ENCODE results near the gene LTBP1. TPM values are rescaled to one million over a fixed set of nuclear protein-coding genes. Genes with fewer than 3 reads are reported as not detected.

LTBP1 gene
- polyA plus RNA-seq, 4 donors: 62.8 to 133 (median 94.1) TPM

DNA sequence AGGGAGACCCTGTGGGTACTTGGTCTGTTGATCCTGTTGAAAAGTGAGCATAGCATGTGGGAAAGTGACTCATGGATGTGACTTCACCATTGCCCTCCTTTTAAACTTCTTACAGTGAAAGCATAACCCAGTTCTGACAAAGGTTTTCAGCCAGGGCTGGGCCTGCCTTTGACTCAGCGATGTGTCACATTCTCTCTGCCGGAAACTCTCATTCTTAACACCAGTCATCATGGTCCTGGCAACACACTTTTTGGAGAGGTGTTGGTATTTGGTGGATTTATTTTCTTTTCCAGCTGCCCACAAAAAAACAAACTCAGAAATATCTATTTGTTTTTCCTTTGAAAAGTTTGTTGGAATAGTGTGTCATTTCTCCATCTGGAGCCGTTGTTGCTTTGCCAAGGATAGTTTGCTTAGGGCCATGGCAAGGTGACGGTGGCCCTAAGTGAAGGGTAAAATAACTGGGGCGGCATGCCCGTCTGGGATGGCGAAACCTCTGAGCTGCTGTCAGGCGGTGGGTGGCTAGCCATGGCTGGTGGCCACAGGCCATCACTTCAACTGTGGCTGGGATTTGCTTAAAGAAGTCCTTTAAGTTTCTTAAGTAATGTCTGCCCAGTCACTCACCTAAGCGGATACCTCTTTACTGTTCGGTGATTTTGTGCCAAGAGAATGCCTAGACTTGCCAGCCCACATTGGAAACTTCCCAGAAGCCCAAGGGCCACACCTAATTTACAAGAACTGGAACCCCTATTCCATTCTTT, 123.3 kb downstream of the LTBP1 start:
- no peak for DNase-seq (ENCODE audit: low read depth in 4 of 4, low spot score in 3 of 4)

DNA sequence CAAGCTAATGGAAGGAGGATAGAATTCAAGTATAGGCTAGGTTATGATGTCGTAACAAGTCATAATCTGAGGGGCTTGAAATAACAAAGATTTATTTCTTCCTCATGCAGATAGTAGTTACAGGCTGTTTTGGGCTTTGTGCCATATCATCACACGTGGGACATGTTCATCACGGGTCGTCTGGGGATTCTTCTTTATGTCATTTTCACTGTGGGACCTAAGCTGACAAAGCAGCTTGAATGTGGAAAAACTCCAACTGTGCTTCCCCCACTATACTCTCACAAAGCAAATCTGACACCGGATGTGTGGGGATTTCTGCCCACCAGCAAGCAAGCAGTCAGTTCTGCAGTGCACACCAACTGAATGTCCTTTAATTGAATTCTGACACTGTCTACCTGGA, 124.8 kb downstream of the LTBP1 start:
- no peak for DNase-seq (ENCODE audit: low read depth in 4 of 4, low spot score in 3 of 4)

DNA sequence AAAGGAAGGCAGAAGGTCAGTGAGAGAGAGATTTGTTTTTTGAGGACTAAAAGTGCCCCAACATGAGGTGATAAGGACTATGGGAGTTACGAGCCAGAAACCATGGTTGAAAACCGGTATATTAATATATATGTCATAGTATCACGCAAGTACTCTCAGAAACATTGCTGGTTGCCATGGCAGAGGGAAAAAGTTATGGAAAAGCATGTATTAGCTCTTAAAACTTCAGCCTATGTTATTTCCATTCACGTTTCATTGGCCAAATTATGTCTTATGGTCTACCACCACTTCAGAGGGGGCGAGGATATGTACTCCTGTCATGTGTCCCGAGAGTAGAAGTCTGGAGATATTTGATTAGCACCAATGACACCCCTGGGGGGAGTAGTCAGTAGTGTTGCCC, 125.9 kb downstream of the LTBP1 start:
- DNase-seq (ENCODE audit: low read depth in 4 of 4, low spot score in 3 of 4): no peak

DNA sequence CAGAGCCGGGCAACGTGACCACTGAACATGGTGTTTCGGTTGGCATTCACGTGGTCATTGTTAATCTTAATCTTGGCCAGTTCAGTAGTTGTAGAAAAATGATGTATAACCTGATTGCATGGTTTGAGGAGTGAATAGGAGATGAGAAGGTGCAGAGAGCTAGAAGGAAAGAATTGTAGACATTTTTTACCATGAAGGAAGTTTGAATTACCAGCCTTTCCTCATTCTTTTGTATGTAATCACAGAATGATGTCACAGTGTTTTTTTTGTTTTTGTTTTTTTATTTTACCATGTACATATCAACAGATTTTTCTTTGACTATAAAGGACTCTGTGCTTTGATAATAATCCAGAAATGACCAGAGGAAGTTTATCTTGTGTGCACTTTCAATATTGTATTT, 126.3 kb downstream of the LTBP1 start:
- DNase-seq (ENCODE audit: low read depth in 4 of 4, low spot score in 3 of 4): no peak

DNA sequence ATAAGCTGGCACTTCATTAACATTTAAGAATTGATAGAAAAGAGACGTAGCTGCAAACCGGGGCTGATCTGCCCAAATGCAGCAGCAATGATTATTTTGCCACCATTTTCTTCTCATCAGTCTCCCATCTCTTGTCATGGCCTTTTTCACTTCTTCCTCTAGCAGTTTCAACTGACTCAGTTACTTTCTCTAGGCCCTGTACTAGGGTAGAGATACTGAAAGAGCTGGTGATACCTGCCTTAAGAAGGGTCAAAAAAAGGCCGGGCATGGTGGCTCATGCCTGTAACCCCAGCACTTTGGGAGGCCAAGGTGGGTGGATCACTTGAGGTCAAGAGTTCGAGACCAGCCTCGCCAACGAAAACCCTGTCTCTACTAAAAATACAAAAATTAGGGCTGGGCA, 127.4 kb downstream of the LTBP1 start:
- no peak for DNase-seq (ENCODE audit: low read depth in 4 of 4, low spot score in 3 of 4)

DNA sequence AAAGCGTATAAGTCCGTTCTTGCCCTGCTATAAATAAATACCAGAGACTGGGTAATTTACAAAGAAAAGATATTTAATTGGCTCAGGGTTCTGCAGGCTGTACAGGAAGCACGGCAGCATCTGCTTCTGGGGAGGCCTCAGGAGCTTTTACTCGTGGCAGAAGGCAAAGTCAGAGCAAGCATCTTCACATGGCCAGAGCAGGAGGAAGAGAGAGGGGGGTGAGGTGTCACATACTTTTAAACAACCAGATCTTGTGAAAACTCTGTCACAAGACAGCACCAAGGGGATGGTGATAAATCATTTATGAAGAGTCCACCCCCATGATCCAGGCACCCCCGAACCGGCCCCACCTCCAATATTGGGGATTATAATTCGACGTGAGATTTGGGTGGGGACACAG, 130.6 kb downstream of the LTBP1 start:
- no peak for DNase-seq (ENCODE audit: low read depth in 4 of 4, low spot score in 3 of 4)

DNA sequence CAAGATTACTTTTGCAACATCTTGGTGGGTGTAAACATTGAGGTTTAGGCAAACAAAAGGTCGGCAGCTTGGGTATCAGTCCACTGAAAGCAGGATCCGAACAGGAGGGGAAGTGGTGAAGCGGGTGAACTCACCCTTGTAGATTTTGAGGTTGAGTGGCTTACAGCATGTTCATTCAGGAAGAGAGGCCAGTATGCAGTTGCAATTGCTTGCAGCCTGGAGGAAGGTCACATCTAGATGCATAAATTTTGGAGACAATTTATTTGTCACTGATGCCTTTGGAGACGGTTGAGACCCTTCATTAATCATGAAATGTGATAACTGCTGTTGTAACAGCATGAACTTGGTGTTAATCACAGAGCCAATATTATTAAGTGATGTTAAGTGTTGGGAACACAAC, 131.1 kb downstream of the LTBP1 start:
- DNase-seq (ENCODE audit: low read depth in 4 of 4, low spot score in 3 of 4): peak in 1 of 4 donors; percentile 77

DNA sequence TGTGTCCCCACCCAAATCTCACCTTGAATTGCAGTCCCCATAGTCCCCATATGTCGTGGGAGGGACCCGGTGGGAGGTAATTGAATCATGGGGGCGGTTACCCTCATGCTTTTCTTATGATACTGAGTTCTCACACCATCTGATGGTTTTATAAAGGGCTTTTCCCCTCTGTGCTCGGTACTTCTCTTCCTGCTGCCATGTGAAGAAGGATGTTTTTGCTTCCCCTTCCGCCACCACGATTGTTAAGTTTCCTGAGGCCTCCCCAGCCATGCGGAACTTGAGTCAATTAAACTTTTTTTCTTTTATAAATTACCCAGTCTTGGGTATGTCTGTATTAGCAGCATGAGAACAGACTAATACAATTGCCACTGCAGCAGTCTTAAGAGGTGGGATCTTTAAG, 134.9 kb downstream of the LTBP1 start:
- no peak for DNase-seq (ENCODE audit: low read depth in 4 of 4, low spot score in 3 of 4)

DNA sequence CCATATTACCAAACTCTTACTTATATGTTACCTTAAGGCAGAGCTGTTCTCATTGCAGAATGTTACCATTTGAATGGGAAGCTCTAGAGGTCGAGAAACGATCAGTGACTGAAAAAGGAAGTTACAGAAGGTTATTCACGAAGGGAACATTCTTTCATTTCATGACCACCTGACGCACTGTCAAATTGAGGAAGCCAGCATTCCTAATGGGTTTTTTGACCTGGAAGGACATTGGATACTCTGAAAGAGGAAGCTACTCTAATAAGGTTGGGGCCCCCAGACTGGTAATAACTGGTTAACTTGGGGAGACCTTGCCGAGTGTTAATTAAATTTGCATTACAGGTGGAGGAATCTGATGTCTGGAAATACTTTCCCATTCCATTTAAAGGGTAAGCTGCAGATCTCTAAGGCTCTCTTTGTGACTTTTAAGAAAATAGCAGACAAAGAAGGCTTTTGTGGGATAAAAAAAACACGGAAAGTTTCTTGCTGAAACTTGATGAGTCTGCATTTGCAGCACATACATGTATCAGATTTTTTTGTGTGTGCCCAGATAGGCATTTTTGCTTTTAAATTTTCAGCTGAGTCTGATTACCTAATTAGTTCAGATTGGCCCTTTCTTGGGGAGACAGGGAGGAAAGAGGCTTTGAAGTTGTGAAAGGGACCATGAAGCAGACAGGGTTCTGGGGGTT, 137.1 kb downstream of the LTBP1 start:
- no peak for DNase-seq (ENCODE audit: low read depth in 4 of 4, low spot score in 3 of 4)

DNA sequence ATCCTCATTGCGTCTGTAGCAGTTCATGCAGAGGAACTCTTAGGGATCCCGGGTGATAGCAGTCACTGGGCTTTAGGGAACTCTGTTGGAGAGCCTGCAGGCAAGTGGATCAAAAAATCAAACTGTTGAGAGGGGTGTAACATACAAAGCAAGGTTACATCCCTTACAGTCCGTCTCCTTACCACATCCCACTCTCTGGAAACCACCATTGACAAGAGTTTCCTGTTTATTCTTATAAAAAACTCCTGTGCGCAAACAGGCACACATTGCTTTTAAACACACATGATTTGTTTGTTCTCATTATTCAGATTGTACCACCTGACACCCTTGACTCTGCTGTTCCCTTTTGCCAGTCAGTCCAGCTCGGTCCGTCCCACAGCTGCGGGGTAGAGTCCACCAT, 137.7 kb downstream of the LTBP1 start:
- no peak for DNase-seq (ENCODE audit: low read depth in 4 of 4, low spot score in 3 of 4)

DNA sequence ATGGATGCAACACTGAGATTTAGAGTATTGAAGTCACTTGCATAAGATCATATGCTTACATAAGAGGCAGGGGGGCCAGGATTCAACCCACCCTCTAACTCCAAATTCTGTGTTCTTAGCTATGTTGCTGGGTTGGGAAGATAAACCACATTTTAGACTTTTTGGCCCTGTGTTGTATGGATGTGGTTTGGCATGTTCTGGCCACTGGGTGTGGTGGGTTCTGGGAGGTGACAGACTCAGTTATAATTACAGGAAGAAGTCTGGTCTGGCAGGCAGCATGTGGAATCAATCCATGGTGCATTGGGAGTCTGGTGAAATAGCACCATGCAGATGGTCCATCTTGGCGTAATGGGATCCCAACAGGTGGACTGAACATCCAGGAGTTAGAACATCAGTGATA, 138.9 kb downstream of the LTBP1 start:
- DNase-seq (ENCODE audit: low read depth in 4 of 4, low spot score in 3 of 4): no peak

DNA sequence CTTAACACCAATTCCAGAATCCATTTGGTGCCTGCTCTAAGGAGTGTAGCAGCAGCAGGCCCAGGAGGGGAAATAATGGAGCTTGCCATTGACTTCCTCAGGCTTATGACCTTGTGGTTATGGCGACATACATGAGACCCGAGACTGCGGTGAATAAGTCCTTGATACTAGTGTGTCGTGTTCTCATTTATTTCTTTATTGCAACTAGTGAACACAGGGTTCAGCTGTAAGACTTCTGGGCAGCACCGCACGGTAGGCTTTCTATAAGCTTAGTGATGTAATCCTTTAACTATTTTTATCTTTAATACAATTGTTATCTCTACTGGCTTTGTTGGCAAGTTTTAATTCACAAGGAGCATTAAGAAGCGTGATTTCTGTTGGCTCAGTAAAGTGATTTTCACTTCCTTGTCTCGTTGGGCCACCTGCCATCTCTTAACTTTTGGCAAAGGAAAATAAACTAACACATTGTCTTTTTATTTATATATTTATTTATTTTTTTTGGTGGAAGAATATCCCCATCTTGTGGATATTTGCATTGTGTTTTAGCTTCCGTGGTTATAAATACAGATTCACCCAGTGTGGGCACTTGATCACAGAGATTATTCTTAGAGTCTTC, 139.8 kb downstream of the LTBP1 start:
- DNase-seq (ENCODE audit: low read depth in 4 of 4, low spot score in 3 of 4): peak in 1 of 4 donors; percentile 26

DNA sequence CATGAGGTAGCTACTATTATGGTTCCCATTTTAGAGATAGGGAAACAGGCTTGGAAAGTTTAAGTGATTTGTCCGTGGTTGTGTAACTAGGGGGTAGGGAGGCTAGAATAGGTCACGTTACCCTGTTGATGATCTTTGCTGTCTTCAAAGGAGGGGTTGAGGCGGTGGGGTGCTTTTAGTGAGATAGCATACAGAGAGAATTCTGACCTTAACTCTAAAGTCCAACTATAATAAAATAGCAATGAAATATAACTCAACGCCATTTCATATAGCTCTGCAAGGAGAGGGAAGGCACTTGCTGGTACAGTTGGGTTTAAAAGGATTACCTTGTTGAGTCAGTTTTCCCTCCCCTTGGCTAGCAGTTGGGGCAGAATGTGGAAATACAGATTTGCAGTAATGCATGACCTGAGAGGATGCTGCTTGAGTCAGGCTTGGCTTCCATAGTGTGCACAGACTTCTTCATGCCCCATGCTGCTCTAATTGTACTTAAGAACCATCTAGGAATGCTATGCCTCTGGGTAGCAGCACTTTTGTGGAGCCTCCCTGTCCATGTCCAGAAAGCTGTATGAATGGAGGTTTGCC, 143.9 kb downstream of the LTBP1 start:
- no peak for DNase-seq (ENCODE audit: low read depth in 4 of 4, low spot score in 3 of 4)

DNA sequence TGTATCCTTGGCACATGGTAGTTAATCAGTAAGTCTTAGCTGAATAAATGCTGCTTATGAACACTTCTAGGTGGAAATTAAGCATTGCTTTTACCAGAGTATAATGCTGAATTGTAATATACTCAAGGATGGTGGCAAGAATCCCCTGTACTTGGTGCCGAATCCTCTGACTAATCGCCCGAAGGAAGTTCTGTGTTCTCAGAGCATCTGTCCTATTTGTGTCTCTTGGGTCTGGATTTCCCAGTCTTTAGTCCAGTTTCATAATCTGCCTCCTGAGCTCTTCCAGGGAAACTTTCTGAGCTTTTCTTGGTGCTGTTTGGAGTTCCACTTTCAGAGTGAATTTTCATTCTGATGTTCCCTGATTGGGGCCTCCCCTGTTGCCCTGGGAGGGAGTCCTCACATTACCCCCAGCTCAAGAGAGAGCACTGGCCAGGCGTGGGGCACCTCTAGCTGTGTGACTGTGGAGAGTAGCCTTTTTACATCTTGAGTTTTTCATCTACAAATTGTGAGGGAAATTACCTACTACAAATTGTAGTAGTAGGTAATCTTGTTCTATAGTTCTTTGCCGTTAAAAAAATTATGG, 144.9 kb downstream of the LTBP1 start:
- no peak for DNase-seq (ENCODE audit: low read depth in 4 of 4, low spot score in 3 of 4)

DNA sequence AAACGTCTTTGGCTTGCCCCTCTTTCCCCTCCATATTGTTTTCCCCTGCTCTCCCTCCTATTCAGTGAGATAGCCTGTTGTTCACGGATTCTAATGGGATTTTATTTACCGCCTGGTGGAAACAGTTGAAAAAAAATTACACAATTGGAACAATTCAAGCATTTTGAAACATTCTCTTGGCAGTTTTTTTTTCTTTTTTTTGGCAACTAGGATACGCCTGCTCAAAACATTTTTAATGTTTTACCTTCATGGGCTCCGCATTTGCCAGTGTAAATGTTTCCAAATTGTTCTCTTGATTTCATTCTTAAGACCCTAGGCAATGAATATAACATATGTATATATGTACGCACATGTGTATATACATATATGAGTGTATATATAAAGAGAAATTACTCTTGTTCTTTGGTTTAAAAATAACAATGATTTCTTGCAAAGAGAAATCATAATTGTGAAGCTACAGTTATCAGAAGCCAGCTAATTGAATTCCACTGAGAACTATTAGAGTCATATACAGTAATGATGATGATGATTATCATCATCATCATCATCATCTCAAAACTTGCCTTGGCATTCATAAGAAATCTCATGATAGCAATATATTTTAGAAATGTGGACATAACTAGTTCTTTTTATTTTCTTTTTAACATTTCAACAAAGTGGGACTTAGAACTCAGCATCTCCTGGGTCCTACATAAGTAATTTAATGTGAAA, 146.7 kb downstream of the LTBP1 start:
- DNase-seq (ENCODE audit: low read depth in 4 of 4, low spot score in 3 of 4): no peak

DNA sequence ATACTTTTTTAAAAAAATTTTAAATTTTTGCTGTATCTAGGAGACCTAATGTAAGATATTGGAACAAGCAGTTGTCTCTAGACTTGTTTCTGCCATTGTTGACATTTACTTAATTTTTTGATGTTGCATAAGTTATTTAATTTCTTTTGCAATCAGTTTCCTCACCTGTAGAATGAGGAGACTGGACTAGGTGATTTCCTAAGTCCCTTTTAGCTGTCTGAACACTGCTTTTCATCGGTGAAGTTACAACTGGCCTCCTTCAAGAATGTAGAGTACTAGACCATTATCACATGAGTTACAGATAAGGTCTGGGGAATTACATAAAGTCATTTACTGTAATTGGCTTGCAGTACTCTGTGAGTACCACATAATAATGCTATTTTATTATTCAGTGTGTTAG, 147.6 kb downstream of the LTBP1 start:
- no peak for DNase-seq (ENCODE audit: low read depth in 4 of 4, low spot score in 3 of 4)

DNA sequence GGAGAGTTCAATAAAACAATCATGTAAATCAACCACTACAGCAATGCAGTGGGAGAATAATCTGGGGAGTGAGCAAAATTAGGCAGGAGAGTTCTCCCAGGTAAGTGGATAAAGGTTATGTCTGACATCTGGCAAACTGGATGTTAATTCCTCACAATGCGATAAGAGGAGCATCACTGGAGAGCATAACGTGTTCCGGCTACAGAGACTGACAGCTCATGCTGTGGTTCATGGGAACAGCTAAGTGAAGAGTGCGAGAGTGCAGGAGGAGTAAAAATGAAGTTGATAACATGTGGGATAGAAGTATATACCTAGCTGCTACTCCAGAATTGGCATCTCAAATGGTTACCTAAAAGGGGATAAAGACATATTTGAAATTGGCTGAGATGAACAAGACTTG, 153.2 kb downstream of the LTBP1 start:
- no peak for DNase-seq (ENCODE audit: low read depth in 4 of 4, low spot score in 3 of 4)

DNA sequence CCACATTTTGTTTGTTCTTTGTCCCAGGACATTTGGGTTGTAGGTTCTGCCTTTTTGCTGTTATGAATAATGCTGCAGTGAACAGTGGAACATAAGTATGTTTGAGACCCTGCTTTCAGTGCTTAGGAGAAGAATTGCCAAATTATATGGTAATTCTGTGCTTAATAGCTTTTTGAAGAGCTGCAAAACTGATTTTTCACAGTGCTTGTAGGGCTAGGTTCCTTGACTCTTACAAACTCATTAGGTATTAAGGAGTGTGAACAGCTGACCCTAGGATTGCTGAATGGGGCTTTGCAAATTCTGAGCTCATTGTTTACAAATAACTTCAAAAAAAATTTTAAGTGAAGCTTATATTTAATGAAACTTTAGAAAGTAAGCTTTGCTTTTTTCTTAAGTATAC, 154.2 kb downstream of the LTBP1 start:
- DNase-seq (ENCODE audit: low read depth in 4 of 4, low spot score in 3 of 4): no peak

DNA sequence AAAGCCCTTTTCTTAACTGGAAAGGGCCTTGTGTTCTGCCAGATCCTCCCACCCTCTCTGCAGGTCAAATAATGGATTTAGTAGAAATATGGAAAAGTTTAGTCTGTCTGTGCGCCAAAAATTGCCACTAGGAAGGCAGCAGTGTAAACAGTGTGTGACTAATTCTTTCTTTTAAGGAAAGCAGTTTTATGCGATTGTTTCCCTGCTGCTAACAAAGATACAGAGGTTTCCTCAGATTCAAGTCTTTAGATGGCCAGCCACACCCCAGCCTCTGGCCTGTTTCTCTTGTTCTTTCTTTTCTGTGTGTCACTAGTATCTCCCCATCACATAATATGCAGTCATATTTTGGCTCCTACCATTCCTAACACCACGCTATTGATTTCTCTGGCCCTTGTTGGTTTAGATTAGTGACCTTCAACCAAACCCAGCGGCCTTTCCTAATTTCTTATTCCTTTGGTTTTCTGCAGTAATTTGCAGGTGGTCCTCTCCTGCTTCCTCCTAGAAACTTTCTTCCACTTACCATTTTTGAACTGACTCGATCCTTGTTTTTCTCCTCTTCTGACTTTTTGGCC, 157.4 kb downstream of the LTBP1 start:
- DNase-seq (ENCODE audit: low read depth in 4 of 4, low spot score in 3 of 4): no peak

DNA sequence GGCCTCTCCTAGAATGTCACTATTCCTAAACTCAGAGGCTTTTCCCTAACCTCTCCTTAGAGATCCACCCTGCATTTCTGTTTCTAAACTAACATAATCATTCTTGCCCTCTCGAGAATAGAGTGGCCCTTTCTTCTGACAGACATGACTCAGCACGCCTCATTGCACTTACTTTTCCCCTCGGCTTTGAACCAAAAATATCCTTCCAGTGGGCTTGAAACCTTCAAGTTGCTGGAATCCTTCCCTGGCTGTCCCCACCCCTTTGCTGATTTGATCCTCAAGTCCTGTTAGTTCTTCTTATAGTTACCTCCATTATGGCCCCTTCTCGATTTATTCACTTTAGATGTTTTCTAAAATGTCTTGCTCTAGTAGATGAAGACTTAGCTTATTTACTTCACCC, 158.0 kb downstream of the LTBP1 start:
- DNase-seq (ENCODE audit: low read depth in 4 of 4, low spot score in 3 of 4): no peak

All from left renal pelvis (tissue), 4 donors.